ENCODE data around the gene SNRPA1.

SNRPA1 gene

DNA sequence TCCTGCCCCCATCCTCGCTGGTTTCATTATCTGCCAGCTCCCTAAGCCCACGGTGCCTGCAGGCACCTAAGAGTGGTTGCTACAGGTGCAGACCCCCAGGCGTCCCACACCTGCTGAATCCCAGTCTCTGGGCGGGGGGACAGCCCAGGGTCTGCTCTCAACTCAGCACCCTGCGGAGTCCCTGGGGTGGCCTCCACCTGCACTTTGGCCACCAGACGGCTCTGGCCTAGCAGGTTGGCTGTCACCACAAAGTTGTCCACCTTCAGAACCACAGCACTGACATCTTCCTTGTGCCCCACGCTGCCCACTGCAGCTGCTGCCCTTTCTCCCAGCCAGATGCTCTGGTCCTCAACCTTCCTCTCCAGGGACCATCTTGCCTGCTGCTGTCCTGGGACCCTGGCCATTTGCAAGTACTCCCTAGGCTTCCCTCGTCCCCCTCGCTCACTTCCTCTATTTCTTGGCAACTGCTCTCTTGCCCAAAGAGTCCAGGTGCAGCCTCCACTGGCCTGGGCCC lies 34.9 kb upstream of the SNRPA1 start:
- ChIA-PET CTCF (no interaction called here), POLR2A (no interaction called here)

DNA sequence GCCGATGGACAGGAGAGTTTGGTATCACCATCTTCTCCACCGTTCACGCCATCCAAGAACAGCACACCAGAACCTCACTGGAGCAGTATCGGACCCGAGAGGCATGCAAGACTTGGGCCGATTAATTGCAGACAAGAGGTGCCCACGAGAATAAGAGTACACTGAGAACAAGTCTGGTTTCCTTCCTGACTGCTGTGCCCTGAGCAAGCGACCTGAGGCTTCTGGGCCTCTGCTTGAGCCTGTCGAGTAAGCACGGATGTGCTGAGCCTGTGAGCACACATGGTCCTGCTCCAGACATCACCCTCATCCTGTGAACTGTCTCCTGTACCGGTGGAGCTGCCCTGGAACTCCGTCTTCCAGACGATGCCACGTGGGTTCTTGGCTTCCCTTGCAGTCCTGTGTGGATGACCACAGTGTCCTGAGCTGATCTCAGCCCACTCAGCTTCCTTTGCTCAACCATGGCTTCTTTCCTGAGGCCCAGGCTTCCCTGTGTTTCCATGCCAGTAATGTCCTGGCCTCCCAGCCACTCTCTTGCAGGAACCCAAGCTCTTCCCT lies 34.3 kb upstream of the SNRPA1 start:
- POLR2A ChIA-PET = no interaction called here
- TF ChIP-seq, protein P1, sequence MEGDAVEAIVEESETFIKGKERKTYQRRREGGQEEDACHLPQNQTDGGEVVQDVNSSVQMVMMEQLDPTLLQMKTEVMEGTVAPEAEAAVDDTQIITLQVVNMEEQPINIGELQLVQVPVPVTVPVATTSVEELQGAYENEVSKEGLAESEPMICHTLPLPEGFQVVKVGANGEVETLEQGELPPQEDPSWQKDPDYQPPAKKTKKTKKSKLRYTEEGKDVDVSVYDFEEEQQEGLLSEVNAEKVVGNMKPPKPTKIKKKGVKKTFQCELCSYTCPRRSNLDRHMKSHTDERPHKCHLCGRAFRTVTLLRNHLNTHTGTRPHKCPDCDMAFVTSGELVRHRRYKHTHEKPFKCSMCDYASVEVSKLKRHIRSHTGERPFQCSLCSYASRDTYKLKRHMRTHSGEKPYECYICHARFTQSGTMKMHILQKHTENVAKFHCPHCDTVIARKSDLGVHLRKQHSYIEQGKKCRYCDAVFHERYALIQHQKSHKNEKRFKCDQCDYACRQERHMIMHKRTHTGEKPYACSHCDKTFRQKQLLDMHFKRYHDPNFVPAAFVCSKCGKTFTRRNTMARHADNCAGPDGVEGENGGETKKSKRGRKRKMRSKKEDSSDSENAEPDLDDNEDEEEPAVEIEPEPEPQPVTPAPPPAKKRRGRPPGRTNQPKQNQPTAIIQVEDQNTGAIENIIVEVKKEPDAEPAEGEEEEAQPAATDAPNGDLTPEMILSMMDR (IDR thresholded peaks at IDR 0.05; ENCODE audit: insufficient read depth, low read length, missing control alignments) = no peak
- no peak for DNase-seq (ENCODE audit: low read depth, low spot score)
- CTCF ChIA-PET = no interaction called here
- no peak overlapping the region for H3K4me3 ChIP-seq (ENCODE audit: low read depth, low read length)

More for the DNA sequence above, 34.9 kb upstream of the SNRPA1 start:
- H3K4me3 ChIP-seq (ENCODE audit: low read depth, low read length) = no peak overlapping the region
- TF ChIP-seq, protein P1 (IDR thresholded peaks at IDR 0.05; ENCODE audit: insufficient read depth, low read length, missing control alignments) = no peak
- no peak for DNase-seq (ENCODE audit: low read depth, low spot score)

DNA sequence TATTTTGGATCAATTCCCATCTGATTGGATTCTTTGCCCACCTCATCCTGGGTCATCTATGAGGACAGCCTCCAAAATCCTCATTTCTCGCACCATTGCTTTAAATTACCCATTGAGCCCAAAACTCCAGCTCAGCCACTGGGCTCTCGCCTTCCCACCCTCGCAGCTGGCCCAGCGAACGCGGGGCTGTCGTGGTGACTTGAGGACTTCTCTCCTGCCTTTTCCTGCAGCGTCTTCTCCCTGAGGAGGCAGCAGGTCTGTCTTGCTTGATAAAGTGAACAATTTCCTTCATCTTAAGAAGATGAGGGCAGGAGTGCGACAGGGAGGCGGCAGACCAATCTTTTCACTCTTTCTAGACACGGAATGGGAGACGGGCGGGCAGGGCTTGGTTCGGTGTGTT lies 33.0 kb upstream of the SNRPA1 start:
- CTCF ChIA-PET = no interaction called here
- TF ChIP-seq, protein P1 (IDR thresholded peaks at IDR 0.05; ENCODE audit: insufficient read depth, low read length, missing control alignments) = no peak
- no peak for DNase-seq (ENCODE audit: low read depth, low spot score)
- POLR2A ChIA-PET = no interaction called here
- no peak overlapping the region for H3K4me3 ChIP-seq (ENCODE audit: low read depth, low read length)

DNA sequence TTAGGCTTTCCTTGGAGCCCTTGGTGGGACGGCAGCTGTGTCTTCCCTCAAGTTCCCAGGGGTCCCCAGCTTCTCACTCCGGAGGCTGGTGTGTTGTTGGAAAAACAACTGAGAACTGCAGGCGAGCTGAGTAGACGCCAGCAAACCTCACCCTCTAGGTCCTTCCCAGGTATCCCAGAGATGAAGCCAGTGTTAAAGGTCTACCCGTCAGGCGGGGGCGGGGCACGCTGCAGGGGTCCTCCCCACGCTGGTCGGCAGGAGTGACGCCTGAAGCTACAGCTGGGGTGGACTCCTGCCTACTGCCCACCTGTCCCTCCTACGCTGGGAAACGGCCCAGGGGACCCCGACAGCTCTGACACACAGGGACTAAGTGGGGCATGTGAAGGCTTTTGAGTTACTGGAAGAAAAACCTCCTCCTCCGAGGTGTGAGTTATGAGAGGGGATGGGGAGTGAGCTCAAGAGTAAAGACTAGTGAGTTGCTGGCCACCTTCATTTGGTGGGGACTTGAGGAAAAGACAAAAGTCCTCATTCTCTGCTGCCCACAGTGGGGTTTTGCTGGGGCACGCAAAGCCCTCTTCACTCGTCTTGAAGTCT lies 32.2 kb upstream of the SNRPA1 start:
- TF ChIP-seq, protein P1 (IDR thresholded peaks at IDR 0.05; ENCODE audit: insufficient read depth, low read length, missing control alignments) = no peak
- DNase-seq (ENCODE audit: low read depth, low spot score) = no peak
- CTCF ChIA-PET = interaction anchor here (0.9 kb wide), 1 partner anchor 68 kb away, joined by 3 read pairs; no protein-coding TSS in a partner anchor
- H3K4me3 ChIP-seq (ENCODE audit: low read depth, low read length) = no peak overlapping the region
- POLR2A ChIA-PET = no interaction called here

DNA sequence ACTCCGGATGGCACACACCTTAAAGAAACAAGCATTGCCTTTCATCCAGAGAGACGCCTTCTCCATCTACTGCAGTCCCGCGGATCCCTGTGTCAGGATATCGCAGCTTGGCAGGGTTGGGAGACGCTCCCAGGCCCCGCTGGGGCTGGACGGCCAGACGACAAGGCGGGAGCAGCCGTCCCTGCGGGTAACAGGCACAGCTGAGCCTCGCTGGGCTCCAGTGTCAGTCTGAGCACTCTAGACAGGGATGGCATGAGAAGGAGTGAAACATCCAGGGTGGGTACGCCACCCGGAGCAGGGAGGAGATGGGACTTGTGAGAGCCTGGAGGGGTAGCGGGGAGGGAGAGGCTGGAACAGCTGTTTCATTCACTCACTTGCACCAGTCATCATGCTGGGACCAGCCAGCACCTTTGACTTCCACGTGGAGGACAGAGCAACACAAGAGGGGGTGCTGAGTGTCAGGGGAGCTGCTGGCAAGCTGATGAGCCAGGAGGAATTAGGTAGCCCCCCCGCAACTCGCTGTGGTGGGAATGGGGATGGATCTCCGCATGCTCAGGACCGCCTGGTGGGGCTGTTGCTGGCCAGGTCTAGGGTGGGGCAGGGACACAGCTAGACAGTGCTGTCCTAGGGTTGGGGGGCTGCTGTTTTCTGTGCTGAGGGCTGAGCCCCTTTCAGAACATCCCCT lies 31.6 kb upstream of the SNRPA1 start:
- ChIA-PET CTCF (interaction anchor here (0.9 to 1.6 kb wide), 2 partner anchors 69 to 315 kb away, joined by 3 to 4 read pairs; no protein-coding TSS in a partner anchor), POLR2A (no interaction called here)
- no peak for DNase-seq (ENCODE audit: low read depth, low spot score)
- TF ChIP-seq, protein P1 (IDR thresholded peaks at IDR 0.05; ENCODE audit: insufficient read depth, low read length, missing control alignments) = no peak
- H3K4me3 ChIP-seq (ENCODE audit: low read depth, low read length) = no peak overlapping the region

DNA sequence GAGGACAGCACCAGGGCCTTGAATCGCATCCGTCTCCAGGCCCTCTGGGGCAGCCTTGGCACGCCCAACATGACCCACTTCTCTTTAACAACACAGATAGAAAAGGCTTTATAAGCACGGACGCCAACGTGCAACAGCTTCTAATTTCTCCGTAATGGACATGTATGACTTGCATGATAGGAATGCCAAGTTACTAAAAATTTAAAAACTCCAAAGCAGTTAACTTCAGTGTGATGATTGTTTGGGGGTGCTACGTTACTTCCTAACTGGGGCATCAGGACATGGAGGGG lies 30.9 kb upstream of the SNRPA1 start:
- ChIA-PET POLR2A (no interaction called here), CTCF (interaction anchor here (1.6 kb wide), 1 partner anchor 316 kb away, joined by 4 read pairs; no protein-coding TSS in a partner anchor)
- H3K4me3 ChIP-seq (ENCODE audit: low read depth, low read length) = no peak overlapping the region
- TF ChIP-seq, protein P1 (IDR thresholded peaks at IDR 0.05; ENCODE audit: insufficient read depth, low read length, missing control alignments) = no peak
- no peak for DNase-seq (ENCODE audit: low read depth, low spot score)

Measured in AG04449 (cell line).